NCI-H345 (cell line): ENCODE data around the gene BPIFA1.

Source experiments
- DNase-seq: peaks from one replicate; lab custom pipeline; 2025; lab: John Stamatoyannopoulos, UW

Gene BPIFA1

GRCh38 chr20:33235696-33236095, at the start of gene BPIFA1:
Gene BPIFA1, plus strand, starts transcription at chr20:33235996. Its CDS starts 1,716 bp downstream, at chr20:33237712.
- DNase-seq: no peak

- no peak for DNase-seq
Observed at GRCh38 chr20:33187491-33187890, 48.3 kb upstream of the BPIFA1 start.

GRCh38 chr20:33188421-33188820, 47.4 kb upstream of the BPIFA1 start:
- DNase-seq: no peak

GRCh38 chr20:33191484-33191883, 44.3 kb upstream of the BPIFA1 start:
- DNase-seq: no peak

DNA sequence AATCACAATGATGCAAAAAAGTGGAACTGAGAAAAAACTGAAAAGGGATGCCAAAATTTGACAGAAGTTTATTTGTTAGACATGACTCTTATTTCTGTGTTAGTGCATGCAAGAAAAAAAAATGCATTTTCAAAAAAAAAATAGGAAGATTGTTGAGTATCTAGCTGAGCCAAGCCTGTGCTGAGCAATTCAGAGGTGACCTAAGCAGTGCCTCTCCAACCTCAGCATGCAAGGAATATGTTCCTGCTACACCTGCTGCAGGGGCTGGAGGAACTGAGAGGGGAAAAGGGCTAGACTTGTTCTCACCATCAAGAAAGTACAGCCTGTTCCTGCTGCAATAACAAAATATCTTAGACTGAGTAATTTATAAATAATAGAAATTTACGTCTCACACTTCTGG, 43.8 kb upstream of the BPIFA1 start:
- DNase-seq: no peak

GRCh38 chr20:33192912-33193501, 42.8 kb upstream of the BPIFA1 start:
- no peak for DNase-seq

- no peak for DNase-seq
Observed at GRCh38 chr20:33199026-33199425, 36.8 kb upstream of the BPIFA1 start.

DNA sequence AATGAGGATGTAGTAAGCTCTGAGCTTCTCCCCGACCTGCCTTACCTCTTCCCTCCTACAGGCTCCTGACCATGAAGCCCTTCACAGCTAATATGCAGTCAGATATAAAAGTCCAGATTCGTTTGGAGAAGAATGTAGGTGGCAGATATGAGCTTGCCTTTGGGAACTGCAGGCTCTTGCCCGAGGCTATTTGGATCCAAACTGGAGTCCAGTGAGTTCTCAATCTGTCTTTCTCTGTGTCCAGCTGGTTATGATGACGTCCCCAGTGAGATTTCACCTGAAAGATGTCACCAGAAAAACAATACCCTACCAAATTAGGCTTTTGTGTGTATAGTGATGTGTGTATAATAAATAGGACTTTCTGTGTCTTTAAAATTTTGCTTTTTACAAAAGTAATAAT, 33.3 kb upstream of the BPIFA1 start:
- no peak for DNase-seq

DNA sequence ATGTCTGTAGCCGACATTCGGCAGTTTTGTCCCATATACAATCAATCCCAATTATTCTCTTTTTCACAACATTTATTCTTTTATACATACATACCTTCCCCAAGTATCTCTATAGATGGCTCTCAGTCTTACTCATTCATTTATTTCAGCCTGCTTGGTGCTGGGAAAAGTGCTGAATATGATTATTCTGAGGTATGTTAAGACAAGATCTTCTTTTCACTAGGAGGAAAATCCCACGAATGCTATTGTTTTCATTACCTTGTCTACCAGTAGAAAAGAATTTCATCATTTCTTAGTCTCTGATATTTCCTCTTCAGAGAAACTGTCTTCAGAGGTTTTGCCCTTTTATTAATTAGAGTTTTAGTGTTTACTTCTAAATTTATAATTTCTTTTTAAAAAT, 32.4 kb upstream of the BPIFA1 start:
- DNase-seq: no peak

GRCh38 chr20:33209789-33210188, 26.0 kb upstream of the BPIFA1 start:
- DNase-seq: no peak

GRCh38 chr20:33210371-33210770, 25.4 kb upstream of the BPIFA1 start:
- DNase-seq: no peak

DNA sequence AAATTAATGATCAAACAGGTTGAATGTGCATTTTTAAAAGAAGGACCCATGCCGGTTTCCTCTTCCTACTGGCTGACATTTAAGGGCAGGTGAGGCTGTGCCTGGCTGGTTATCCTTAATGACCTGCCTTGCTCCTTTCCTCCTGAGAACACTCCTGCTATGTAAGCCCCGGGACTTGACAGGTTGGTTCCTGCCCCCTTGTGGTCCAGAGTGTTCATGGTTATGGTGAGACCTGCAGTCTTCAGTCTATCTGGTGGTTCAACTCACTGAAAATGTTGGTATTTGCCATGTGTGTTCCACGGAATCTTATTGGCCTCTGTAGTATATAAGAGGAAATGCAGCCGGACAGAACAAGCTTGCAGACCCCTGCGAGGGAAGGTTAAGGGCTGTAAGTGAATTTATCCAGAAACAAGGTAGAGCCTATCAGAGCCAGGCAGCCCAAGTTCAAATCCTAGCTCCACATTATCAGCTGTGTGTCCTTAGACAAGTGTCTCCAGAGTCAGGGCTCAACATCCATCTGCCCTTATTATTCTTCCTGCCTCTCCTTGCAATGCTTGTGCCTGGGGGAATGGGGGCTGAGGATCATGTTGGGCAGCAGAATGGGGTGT, 23.9 kb upstream of the BPIFA1 start:
- DNase-seq: peak; percentile 59

DNA sequence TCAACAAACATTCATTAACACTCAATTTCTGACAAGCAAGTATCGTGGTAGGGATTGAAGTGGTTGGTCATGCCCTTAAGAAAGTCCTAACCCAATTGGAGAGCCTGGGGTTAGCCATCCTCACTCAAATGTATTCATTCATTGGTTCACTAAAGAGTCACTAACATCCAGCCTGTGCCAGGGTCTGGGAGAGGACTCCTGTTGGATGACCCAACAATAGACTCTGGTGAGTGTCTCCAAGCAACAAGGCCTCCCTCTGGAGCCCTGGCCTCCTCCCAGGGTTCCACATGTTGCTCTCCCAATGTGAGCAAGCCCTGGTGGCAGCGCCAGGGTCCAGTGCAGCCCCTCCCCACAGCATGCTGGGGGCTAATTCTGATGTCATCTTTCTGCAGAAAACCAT, 18.7 kb upstream of the BPIFA1 start, which contains the start of gene BPIFA3:
Gene BPIFA3 (plus strand): TSS at position 301 of the 400 bp plus-strand sequence. CDS start 185 bp downstream, outside the sequence.
- DNase-seq: no peak

DNA sequence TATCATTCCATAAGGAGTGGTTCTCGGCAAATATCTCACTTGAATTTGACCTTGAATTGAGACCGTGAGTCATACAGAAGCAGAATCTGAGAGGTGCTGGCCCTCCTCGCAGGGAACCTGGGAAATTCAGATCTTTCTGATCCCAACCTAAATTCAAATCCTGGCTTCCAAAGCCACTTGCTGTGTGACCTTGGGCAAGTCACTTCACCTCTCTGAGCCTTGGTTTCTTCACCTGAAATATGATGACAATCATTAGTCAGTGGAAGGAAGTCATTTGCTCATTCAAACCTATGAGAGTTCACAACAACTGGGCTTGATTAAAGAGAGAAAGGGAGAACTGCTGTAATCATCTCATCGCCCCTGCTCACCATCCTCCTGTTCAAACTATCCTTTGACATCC, 11.4 kb upstream of the BPIFA1 start:
- DNase-seq: no peak

DNA sequence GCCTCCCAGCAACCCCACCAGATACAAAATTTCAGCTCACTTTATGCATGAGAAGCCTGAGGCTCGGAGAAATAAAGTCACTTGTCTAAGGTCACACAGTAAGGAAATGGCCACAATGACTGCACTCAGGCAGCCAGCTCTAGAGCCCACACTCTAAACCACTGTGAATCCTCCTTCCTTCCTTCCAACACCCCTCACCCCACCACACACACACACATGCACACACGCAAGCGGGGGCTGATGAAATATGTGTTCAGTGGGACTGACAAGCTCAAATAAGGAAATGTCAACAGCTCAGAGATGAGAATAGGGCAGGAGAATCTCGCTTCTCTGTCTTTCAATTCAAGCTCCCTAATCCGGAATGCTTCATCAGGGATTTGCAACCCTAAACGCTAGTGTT, 6.0 kb upstream of the BPIFA1 start:
- DNase-seq: no peak

DNA sequence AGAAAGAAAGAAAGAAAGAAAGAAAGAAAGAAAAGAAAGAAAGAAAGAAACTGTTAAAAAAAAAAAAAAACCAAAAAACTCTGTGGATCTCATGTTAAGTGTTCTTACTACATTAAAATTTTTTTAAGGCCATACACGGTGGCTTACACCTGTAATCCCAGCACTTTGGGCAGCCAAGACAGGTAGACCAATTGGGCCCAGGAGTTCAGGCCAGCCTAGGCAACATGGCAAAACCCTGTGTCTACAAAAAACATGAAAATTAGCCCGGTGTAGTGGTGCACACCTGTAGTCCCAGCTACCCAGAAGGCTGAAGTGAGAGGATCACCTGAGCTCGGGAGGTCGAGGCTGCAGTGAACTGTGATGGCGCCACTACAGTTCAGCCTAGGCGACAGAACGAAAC, 4.6 kb upstream of the BPIFA1 start:
- no peak for DNase-seq

DNA sequence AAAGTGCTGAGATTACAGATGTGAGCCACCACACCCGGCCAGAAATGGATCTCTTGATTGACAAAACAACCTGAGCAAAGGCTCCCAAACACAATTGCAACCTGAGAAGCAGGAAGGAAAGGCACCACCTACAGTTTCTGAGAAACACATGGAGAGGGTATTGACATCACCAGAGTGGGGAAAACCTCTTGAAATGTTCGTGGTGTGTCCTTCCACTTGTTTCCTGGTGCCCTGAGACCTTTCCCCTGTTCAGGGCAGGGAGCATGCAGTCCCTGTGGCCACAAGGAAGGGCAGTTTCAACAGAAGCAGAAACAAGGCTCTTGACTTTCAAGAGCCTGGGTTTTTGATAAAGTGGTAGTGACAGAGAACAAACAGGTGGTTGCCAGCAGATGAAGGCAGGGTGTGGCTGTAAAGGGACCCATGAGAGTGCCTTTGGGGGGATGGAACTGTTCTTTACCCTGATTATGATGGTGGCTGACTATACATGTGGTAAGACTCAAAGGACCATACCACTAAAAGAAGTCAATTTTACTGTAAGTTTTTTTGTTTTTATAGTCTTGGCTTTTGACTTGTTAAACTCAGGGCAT, 3.2 kb upstream of the BPIFA1 start:
- peak; percentile 24 for DNase-seq

DNA sequence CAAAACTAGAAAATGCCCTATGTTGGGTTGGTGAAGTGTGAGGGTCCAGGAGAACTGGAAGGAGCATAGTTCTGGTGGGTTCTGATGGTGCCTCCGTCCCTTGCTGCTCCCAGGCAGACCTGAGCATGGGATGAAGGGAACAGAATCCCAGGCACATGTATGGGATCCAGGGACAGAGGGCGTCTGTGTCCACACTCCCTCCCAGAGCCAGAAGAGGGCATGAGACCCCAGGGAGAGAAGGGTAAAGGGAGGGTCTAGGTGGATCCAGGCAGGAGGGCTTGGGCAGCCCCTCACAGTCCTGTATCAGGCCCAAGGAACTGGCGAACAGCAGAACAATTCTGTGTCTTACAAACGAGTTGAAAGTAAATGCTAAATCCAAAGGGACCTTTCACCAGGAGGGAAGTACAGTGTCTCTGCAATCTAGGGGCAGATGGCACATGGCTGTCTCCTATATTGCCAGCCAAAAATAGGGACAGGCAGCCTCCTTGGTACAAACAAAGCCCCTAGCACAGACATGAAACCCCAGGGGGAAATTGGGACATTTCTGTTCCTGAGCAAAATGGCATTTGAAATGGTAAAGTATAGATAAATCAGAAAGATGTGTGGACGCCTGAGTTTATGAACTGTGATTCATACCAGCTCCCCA, 2.5 kb upstream of the BPIFA1 start:
- no peak for DNase-seq

GRCh38 chr20:33234050-33234449, 1.7 kb upstream of the BPIFA1 start:
- no peak for DNase-seq

DNA sequence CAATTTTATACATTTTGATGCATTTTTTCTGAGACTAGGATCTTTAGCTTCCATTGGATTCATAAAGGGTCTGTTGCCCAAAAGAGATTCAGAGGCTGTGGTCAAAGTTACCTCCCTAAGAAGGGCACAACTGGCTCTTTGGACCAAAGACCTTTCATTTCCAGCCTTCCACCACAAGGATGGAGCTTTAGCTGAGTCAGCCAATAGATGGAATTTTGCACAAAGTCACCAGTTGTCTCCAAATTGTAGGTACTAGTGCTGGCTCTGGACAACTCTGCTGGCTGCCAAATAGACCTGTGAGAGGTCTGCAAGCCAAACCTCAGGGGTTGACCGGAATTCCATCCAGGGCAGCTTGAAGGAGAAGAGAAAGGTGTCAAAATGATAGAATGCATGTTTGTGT, 555 bp downstream of the BPIFA1 start:
- DNase-seq: no peak

DNA sequence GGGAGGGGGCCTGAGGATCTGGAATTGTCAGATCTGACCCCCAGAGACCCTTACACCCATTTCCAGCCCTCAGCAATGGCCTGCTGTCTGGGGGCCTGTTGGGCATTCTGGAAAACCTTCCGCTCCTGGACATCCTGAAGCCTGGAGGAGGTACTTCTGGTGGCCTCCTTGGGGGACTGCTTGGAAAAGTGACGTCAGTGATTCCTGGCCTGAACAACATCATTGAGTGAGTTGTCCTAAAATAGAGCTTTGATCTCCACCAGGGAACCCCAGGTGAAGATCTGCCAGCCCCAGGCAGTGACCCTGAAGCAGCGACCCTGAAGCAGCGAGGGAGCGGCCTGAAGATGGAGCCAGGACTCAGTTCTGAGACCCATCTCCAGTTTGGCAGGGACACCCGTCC, 2.2 kb downstream of the BPIFA1 start:
- DNase-seq: no peak

GRCh38 chr20:33239418-33239817, 3.6 kb downstream of the BPIFA1 start:
- no peak for DNase-seq
